ENCODE results near the gene TCHP.
A peak's percentile ranks its signal among the peaks of the same experiment; 100 is the strongest.

The TCHP gene

DNA sequence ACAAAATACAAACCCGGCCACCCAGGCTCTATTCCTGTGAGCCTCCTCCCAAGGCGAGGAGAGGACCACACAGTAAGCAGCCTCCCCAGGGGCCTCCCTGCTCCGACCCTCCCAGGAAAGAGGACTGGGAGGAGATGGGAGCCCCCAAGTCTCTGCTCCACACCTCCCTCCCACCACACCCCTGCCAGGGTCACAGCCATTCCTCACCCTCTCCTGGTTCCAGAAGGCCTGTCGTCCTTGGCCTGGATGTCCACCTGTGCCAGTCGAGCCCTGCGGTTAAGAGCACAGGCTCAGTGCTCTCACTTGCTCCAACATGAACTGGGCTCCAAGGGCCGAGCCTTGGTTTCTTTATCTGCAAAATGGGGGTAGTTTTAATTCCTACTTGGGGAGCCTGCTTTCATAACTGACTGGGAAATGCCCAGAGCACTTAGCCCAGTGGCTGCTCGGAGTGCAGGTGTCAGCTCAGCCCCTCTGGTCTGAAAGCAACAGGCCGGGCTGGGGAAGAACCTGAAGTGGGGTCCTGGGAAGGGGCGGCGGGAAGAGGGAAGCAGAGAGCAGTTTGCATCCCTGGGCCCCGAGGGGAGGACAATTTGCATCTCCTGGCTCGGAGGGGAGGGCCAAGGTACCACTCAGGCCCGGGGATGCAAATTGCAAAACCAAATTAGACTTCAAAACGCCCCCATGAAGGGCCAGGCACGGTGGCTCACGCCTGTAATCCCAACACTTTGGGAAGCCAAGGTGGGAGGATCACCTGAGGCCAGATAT, 23.6 kb downstream of the TCHP start:
- Histone ChIP-seq H3K9me3 (ENCODE audit: insufficient read depth, low read length) (no peaks in the 10 kb centered on the region), H3K79me2 (ENCODE audit: low read length) (no peaks in the 10 kb centered on the region)
- TF ChIP-seq, protein P1, sequence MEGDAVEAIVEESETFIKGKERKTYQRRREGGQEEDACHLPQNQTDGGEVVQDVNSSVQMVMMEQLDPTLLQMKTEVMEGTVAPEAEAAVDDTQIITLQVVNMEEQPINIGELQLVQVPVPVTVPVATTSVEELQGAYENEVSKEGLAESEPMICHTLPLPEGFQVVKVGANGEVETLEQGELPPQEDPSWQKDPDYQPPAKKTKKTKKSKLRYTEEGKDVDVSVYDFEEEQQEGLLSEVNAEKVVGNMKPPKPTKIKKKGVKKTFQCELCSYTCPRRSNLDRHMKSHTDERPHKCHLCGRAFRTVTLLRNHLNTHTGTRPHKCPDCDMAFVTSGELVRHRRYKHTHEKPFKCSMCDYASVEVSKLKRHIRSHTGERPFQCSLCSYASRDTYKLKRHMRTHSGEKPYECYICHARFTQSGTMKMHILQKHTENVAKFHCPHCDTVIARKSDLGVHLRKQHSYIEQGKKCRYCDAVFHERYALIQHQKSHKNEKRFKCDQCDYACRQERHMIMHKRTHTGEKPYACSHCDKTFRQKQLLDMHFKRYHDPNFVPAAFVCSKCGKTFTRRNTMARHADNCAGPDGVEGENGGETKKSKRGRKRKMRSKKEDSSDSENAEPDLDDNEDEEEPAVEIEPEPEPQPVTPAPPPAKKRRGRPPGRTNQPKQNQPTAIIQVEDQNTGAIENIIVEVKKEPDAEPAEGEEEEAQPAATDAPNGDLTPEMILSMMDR (IDR thresholded peaks at IDR 0.05; ENCODE audit: low read depth, low read length): no peak
- no peak for TF ChIP-seq EZH2phosphoT487 (IDR thresholded peaks at IDR 0.05; ENCODE audit: low read depth)

GRCh38 chr12:109925185-109925840, 25.2 kb downstream of the TCHP start:
- Histone ChIP-seq H3K36me3 (replicated peaks; ENCODE audit: low read depth, low read length) (peaks cover 20% of the 10 kb centered on the region), H3K27me3 (ENCODE audit: low read depth, low read length) (no peaks in the 10 kb centered on the region), H2AFZ (ENCODE audit: low read depth, low read length) (no peak overlapping the region), H3K4me1 (ENCODE audit: low read length) (peaks cover 5% of the 10 kb centered on the region; the same call in 1 of the 2 replicates), H3K9ac (ENCODE audit: low read length) (no peak overlapping the region), H3K9me3 (ENCODE audit: insufficient read depth, low read length) (no peaks in the 10 kb centered on the region), H3K4me3 (ENCODE audit: low read length) (no peak overlapping the region), H3K4me2 (ENCODE audit: low read length) (no peak overlapping the region), H3K79me2 (ENCODE audit: low read length) (no peaks in the 10 kb centered on the region), H3K27ac (ENCODE audit: low read length) (peak overlapping the region; percentile 8; the same call in 1 of the 2 replicates), H4K20me1 (ENCODE audit: insufficient read depth, low read length) (no peaks in the 10 kb centered on the region)
- TF ChIP-seq, protein P1 (IDR thresholded peaks at IDR 0.05; ENCODE audit: low read depth, low read length): no peak
- no peak for TF ChIP-seq EZH2phosphoT487 (IDR thresholded peaks at IDR 0.05; ENCODE audit: low read depth)

More for the DNA sequence above, 23.6 kb downstream of the TCHP start:
- no peak overlapping the region for H3K27ac ChIP-seq (ENCODE audit: low read length)
- H3K4me2 ChIP-seq (ENCODE audit: low read length): no peak overlapping the region
- no peak overlapping the region for H3K4me3 ChIP-seq (ENCODE audit: low read length)
- H3K36me3 ChIP-seq (replicated peaks; ENCODE audit: low read depth, low read length): peaks cover 28% of the 10 kb centered on the region
- no peak overlapping the region for H2AFZ ChIP-seq (ENCODE audit: low read depth, low read length)
- H4K20me1 ChIP-seq (ENCODE audit: insufficient read depth, low read length): no peaks in the 10 kb centered on the region
- H3K27me3 ChIP-seq (ENCODE audit: low read depth, low read length): no peaks in the 10 kb centered on the region
- peaks cover 5% of the 10 kb centered on the region; the same call in 1 of the 2 replicates for H3K4me1 ChIP-seq (ENCODE audit: low read length)
- no peak overlapping the region for H3K9ac ChIP-seq (ENCODE audit: low read length)

DNA sequence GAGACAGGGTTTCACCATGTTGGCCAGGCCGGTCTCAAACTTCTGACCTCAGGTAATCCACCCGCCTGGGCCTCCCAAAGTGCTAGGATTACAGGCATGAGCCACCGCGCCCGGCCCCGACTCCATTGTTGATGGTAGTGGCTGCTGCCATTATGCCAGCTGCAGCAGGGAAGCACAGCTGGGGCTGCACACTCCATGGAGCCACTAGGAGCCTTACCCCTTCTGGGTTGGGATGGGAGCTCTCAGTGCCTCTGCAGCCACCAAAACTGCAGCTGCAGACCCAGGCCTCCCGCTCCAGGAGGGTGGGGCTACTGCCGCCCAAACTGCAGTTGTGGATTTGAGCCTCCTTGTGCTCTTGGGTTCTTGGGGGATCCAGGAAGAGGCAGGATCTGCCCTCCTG, 25.9 kb downstream of the TCHP start:
- Histone ChIP-seq H3K4me2 (ENCODE audit: low read length) (no peak overlapping the region), H3K9me3 (ENCODE audit: insufficient read depth, low read length) (no peaks in the 10 kb centered on the region), H3K4me1 (ENCODE audit: low read length) (peaks cover 5% of the 10 kb centered on the region; the same call in 1 of the 2 replicates), H3K79me2 (ENCODE audit: low read length) (no peaks in the 10 kb centered on the region), H3K4me3 (ENCODE audit: low read length) (no peak overlapping the region), H2AFZ (ENCODE audit: low read depth, low read length) (no peak overlapping the region), H3K9ac (ENCODE audit: low read length) (no peak overlapping the region), H4K20me1 (ENCODE audit: insufficient read depth, low read length) (no peaks in the 10 kb centered on the region), H3K27ac (ENCODE audit: low read length) (no peak overlapping the region), H3K36me3 (replicated peaks; ENCODE audit: low read depth, low read length) (peaks cover 21% of the 10 kb centered on the region), H3K27me3 (ENCODE audit: low read depth, low read length) (no peaks in the 10 kb centered on the region)
- no peak for TF ChIP-seq EZH2phosphoT487 (IDR thresholded peaks at IDR 0.05; ENCODE audit: low read depth)
- TF ChIP-seq, protein P1 (IDR thresholded peaks at IDR 0.05; ENCODE audit: low read depth, low read length): no peak

GRCh38 chr12:109926488-109927210, 26.6 kb downstream of the TCHP start:
- Histone ChIP-seq H3K9ac (ENCODE audit: low read length) (no peak overlapping the region), H4K20me1 (ENCODE audit: insufficient read depth, low read length) (no peaks in the 10 kb centered on the region), H3K4me3 (ENCODE audit: low read length) (no peak overlapping the region), H3K27ac (ENCODE audit: low read length) (no peak overlapping the region), H3K4me1 (ENCODE audit: low read length) (peaks cover 5% of the 10 kb centered on the region; the same call in 1 of the 2 replicates), H3K4me2 (ENCODE audit: low read length) (no peak overlapping the region), H3K9me3 (ENCODE audit: insufficient read depth, low read length) (no peaks in the 10 kb centered on the region), H3K27me3 (ENCODE audit: low read depth, low read length) (no peaks in the 10 kb centered on the region), H3K79me2 (ENCODE audit: low read length) (no peaks in the 10 kb centered on the region), H3K36me3 (replicated peaks; ENCODE audit: low read depth, low read length) (peaks cover 20% of the 10 kb centered on the region), H2AFZ (ENCODE audit: low read depth, low read length) (no peak overlapping the region)
- TF ChIP-seq, protein P1 (IDR thresholded peaks at IDR 0.05; ENCODE audit: low read depth, low read length): no peak
- no peak for TF ChIP-seq EZH2phosphoT487 (IDR thresholded peaks at IDR 0.05; ENCODE audit: low read depth)
